GM12892 (cell line): ENCODE data around the gene INPP5A.

ENCODE experiments used
- POLR2A ChIP-seq: IDR thresholded peaks from 2 replicates; pipeline ENCODE4 v1.6.1; 2011; ENCODE audit warnings: low read depth, low read length, control low read depth
- POLR2AphosphoS5 ChIP-seq: IDR thresholded peaks from 2 replicates; pipeline ENCODE4 v1.6.1; 2011; ENCODE audit warnings: low read depth, low read length, control low read depth
- TAF1 ChIP-seq: IDR thresholded peaks from 2 replicates; pipeline ENCODE4 v1.6.1; 2011; ENCODE audit warnings: low read depth, mild to moderate bottlenecking, control low read depth, low read length, borderline replicate concordance

DNA sequence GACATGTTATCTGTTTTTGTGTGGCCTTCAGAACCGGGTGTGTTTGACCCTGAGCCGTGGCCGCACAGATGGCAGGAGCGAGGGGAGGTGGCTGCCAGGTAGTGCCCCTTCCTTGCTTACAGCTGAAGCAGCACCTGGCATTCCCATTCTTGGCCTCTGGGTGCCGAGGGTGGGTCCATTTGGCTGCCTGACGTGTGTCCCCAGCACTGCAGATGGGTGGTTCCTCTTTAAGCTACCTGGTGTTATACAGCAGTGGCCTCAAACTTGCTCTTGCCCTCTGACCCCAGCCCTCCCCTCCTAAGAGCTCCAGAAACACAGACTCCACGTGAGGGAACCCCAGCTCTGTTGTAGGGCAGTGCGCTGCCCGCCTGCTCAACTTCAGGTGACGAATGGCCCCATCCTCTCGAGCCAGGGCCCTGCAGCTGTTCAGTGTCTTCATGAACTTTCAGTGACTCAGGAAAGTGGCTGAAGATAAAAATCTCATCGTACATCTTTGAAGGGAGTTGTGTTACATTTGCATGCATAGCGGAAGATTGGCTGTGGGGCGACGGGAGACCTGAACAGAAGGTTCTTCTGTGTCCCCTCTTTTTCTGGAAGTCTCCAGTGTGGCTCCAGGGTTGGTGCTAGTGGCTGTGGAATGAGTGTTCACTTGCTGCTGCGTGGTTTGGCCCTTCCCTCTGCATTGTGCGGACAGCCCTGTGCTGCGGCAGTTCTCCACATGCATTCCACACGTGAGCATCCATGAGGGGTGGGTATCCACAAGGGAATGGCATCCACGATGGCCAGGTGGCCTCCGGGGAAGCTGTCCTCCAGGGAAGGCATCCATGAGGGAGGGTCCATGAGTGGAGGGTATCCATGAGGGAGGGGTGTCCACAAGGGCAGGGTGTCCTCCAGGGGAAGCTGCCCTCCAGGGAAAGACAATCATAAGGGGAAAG, 91.6 kb downstream of the INPP5A start:
- TF ChIP-seq POLR2AphosphoS5, result no peak
- TF ChIP-seq POLR2A, result no peak
- TF ChIP-seq TAF1, result no peak
